ENCODE data around the gene CBR3.

DNA sequence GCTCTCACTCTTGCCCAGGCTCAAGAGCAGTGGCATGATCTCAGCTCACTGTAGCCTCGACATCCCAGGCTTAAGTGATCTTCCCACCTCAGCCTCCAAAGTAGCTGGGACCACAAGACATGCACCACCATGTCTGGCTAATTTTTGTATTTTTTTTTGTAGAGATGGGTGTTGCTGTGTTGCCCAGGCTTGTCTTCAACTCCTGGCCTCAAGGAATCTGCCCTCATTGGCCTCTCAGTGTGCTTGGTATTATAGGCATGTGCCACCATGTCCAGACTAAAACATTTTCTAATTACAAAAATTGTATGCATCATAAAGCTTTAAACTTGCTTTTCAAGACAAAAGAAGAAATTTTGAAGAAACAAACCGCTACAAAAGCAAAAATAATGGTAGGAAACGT, 44.9 kb upstream of the CBR3 start:
- TF ChIP-seq ZNF350 (tag by site-specific recombination; IDR thresholded peaks at IDR 0.05), result no peak
- TF ChIP-seq, protein P1, sequence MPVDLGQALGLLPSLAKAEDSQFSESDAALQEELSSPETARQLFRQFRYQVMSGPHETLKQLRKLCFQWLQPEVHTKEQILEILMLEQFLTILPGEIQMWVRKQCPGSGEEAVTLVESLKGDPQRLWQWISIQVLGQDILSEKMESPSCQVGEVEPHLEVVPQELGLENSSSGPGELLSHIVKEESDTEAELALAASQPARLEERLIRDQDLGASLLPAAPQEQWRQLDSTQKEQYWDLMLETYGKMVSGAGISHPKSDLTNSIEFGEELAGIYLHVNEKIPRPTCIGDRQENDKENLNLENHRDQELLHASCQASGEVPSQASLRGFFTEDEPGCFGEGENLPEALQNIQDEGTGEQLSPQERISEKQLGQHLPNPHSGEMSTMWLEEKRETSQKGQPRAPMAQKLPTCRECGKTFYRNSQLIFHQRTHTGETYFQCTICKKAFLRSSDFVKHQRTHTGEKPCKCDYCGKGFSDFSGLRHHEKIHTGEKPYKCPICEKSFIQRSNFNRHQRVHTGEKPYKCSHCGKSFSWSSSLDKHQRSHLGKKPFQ (tag by site-specific recombination; IDR thresholded peaks at IDR 0.05), result no peak
- TF ChIP-seq SP2 (tag by site-specific recombination; IDR thresholded peaks at IDR 0.05), result no peak
